GM20431 (cell line): Measurements from ENCODE around the gene MMRN2.
"Not testable (repeated sequence)": the region's sequence is repeated elsewhere in the genome, so short reads cannot be mapped to it uniquely, and the experiment has no call there.

Experiments used
- in situ Hi-C: fragments of 300-500 bp; cut with MseI, MboI; formaldehyde crosslinking; loops from one replicate; pipeline ENCODE4 v1.15.0; 2020; ENCODE audit warnings: low sequenced_read_pairs; ENCODE audit not compliant: unreplicated experiment

The MMRN2 gene

DNA sequence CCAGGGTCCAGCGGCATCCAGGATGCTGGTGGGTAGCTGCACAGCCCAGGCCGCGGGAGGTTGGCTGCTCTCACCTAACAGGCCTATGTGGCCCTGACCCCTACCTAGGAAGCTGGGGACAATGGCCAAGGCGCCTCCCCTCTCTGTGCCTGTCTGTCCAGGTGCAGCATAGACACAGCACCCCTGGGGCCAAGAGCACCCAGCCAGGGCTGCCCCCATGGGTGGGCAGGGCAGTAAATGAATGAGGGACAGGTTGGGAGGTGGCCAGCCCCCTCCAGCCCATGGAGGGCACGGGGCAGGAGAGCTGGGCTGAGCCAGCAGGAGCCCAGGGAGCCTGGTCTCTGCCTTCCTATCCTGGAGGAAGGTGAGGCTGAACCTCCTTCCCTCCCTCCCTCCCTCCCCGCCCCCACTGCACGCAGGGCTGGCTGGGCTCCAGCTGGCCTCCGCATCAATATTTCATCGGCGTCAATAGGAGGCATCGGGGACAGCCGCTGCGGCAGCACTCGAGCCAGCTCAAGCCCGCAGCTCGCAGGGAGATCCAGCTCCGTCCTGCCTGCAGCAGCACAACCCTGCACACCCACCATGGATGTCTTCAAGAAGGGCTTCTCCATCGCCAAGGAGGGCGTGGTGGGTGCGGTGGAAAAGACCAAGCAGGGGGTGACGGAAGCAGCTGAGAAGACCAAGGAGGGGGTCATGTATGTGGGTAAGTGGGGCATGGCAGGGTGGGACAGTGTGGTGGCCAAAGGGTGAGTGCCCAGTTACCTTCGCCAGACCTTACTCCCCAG is 893 bp upstream of the MMRN2 start, which contains the start of gene SNCG:
TSS of gene SNCG (plus strand) at position 484 of the 785 bp plus-strand sequence. CDS start at position 583, 99 bp downstream.
- in situ Hi-C loops: no loop called here

DNA sequence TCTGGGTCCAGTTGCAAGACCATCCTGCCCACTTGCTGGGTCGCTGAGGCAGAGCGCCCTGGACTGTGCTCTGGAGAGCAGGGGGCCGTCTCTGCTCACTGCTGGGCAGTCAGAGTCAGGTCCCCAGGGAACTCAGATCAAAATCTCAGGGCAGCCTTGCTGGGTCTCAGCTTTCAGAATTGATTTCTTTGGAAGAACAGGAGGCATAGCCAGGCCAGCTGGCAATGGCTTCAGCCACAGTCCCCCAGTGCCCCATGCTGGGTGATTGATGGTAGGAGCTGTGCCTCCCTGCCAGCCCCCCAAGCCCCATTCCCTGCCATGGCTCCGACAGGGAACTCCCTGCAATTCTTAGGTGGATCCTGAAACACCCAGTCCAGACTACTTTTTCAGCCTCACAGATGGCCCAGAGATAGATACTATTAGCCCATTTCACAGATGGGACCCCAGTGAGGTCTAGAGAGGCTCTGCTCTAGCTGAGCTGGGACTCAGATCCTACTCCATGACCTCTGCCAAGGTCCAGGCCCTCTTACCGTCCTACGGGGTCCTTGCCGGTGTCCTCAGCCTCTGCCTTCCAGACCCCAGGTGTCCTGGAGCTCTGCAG is 467 bp downstream of the MMRN2 start:
- in situ Hi-C loops: no loop called here

DNA sequence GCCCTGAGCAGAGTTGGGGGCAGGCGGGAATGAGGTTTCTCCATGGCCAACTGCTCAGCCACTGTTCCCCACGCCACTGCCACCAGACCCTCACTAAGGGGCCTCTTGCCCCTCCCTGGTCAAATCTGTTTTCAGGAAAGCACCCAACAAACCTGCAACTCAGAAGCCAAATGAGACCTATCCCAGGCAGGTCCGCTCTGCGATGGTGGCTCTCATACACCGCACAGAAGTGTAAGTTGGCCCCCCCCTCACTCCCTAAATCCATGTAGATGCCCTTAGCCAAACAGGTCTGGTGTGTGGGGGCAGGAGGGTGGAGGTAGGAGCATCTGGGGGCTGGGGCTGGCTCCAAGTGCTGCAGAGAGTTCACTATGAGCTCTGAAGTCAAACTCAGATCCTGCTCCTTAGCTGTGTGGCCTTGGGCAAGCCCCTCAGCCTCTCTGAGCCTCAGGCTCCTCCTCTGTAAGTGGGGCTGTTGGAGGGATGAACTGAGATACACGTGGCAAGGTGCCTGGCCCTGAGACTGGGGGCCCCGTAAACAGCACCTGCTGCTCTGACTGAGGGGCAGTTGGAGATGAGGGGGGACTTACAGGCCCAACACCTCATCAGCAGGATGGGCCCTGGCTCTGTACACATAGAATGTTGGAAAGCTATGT is 1.1 kb downstream of the MMRN2 start:
- in situ Hi-C loops: no loop called here

DNA sequence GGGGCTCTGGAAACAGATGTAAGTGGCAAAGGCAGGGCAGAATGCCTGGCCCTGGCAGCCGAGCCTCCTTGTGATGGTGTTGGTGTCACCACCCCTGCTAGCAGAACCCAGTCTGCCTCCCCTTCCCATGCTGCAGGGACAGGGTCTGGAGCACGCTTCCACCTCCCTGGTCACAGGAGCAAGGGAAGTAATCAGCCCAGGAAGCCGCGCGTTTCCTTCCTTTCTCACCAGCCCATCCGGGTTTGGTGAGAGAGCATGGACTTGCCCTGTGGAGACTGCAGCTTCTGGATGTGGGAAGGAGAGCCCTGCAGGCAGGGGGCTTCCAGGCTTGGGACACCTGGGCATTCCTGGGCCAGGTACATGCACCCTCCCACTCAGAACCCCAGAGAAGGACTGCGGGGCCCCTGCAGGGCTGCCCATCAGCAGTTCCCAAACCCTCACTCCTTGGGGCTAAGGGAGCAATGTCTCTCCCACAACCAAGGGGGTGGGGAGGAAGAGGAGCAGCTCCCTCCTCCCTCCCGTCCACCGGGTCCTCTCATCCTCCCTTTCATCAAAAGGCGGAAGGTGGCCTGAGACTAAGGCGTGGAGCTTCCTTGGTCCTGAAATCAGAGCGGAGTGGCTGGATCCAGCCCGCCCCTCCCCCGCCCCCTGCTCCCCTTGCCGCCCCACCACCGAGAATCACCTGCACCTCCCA is 1.8 kb downstream of the MMRN2 start:
- in situ Hi-C loops: no loop called here

DNA sequence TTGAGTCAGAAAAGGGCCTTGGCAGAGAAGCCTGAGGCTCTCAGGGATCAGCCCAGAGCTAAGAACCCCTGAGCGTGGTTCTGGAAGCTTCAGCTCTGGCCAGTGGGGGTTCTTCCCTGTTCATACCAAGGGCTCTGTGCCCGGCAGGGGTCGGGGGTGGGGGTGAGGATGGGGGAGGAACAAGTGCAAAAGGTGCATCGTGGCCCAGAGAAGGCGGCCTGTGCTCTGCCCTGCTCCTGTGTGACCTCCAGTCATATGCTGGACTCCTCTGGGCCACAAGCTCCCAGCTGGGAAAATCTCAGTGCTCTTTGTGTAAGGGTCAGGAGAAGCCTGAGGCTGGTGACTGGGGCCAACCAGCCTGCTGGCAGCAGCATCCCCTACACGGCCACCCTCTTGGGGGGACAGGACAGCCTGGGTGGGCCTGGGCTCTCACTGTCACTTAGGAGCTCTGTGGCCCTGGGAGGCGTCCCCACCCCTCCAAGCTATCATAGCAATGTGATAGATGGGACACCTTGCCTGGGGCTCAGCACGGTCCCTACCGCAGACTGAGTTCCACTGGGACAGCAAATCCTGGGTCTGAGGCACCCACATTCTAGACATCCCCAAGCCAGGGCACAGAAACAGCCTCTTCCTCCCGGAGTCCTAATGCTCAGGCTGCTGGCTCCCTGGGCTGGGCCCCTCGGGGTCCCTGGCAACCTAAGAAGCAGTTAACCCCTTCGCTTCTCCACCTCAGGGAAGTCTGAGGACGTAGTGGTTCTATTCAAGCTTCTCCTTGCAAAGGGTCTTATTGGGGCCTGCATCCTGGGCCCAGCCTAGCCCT is 2.5 kb downstream of the MMRN2 start:
- in situ Hi-C loops: no loop called here

DNA sequence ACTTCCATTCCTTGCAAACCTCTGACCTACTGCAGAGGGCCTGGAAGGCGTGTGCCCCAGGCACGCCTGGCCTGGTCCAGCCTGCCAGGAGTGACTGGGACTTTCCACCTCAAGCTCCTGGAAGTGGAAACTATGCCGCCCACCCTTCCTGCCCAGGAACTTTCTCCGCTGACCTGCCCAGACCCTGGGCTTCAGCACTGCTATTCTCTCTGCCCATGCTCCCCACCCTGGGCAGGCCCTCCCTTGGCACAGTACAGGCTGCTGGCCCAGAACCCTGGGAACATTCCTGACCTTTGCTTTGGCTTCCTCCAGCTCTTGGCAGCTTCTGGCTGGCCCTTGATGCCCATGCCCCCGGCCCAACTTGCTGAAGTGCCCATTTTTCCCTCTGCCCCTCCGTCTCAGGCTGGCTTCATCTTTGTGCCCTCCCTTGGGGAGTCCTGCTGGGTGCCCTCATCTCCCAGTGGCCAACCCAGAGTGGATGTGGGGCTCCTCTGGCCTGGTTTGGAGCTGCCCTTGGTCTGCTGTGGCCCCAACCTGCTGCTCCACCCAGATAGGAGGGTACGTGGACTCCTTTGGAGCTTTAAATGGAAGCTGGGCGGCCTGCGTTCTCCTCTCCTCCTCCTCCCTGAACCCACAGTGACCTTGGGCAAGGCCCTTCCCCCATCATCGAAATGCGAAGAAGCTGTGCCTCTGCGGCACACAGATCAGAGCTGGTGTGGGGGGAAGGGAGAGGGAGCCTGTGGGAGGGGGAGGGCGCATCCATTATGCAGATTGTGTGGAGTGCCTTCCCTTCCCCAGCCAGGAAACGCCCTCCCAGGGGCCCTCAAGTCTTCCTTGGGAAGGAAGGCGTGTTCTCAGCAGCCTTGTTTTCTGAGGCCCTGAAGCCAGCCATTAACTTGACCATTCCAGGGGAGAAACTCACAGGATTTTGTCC is 3.4 kb downstream of the MMRN2 start:
- in situ Hi-C loops: no loop called here

DNA sequence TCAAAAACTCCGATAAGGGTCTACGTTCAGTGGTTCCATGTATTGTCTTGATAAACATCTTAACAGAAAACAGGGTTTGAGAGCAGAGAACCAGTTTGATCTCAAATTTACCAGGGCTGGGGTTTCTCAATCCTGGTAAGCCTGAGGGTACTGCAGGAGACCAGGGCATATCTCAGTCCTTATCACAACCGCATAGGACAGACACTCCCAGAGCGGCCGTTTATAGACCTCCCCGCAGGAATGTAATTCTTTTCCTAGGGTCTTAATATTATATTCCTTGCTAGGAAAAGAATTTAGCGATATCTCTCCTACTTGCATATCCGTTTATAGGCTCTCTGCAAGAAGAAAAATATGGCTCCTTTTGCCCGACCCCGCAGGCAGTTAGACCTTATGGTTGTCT is 4.7 kb downstream of the MMRN2 start:
- in situ Hi-C loops: not testable (repeated sequence)

DNA sequence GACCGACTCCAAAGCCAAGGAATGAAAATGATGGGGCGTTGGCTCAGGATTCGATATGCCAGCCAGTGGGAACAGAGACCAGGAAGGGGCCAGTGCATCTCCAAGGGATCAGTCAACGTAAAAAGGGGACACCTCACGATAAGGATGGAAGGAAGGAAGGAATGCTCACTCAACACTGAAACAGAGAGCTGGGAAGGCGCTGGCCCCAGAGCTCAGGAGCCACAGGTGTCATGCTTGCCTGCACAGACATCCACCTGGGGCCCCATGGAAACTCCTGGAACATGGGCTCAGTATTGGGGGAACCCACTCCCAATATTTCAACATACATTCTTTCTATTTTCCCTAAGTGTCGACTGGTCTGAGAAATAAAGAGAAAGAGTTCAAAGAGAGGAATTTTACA is 5.3 kb downstream of the MMRN2 start:
- in situ Hi-C loops: no loop called here

DNA sequence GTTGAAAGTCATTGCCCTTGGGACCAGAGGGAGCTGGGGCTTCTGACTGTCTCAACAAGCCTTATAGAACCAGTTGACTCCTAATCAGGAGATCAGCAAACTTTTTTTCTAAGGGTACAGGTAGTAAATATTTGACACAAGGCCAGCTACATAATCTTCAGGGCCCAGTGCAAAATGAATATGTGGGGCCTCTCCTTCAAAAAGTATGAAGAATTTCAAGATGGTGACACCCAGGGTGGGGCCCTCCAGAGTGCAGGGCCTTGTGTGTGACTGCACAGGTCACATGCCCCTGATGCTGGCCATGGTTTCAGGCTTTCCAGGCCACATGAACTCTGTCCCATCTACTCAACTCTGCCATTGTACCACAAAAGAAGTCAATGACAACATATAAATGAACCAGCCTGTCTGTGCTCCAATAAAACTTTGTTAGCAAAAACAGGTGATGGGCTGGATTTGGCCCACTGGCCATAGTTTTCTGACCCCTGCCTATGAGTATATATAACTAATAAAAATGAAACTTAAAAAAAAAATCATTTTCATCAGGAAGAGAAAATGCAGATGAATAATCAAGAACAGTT is 6.1 kb downstream of the MMRN2 start:
- in situ Hi-C loops: no loop called here

DNA sequence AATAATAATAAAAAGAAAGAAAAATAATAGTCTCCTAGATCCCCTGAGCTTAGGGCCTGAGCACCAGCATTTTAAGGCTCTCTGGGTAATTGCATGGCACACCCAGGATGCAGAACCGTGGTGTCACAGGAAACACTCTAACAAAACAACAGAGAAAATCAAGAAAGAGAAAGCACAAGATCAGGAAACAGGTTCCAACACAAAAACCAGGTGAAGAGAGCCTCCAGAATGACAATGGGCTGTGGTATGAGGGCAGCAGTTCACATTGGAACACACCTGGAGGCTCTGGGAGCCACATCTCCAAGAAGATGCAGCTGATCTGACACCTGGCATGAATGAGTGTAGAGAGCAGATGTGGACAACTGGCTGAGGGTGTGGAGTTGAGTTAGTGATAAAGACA is 7.1 kb downstream of the MMRN2 start:
- in situ Hi-C loops: no loop called here

DNA sequence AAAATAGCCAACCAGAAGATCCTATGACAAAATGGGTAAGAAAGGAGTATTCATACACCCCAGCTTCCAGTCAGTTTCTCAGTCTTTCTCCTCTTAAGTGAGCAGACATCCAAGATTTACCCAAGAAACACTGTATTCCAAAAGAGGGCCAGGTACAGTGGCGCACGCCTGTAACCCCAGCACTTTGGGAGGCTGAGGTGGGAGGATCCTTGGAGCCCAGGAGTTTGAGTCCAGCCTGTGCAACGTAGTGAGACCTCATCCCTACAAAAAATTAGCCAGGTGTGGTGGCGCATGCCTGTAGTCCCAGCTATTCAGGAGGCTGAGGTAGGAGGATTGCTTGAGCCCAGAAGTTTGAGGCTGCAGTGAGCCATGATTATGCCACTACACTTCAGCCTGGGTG is 9.6 kb downstream of the MMRN2 start:
- in situ Hi-C loops: loop anchor here (25.0 kb wide), 1 partner anchor 239 kb away; no protein-coding TSS in a partner anchor

DNA sequence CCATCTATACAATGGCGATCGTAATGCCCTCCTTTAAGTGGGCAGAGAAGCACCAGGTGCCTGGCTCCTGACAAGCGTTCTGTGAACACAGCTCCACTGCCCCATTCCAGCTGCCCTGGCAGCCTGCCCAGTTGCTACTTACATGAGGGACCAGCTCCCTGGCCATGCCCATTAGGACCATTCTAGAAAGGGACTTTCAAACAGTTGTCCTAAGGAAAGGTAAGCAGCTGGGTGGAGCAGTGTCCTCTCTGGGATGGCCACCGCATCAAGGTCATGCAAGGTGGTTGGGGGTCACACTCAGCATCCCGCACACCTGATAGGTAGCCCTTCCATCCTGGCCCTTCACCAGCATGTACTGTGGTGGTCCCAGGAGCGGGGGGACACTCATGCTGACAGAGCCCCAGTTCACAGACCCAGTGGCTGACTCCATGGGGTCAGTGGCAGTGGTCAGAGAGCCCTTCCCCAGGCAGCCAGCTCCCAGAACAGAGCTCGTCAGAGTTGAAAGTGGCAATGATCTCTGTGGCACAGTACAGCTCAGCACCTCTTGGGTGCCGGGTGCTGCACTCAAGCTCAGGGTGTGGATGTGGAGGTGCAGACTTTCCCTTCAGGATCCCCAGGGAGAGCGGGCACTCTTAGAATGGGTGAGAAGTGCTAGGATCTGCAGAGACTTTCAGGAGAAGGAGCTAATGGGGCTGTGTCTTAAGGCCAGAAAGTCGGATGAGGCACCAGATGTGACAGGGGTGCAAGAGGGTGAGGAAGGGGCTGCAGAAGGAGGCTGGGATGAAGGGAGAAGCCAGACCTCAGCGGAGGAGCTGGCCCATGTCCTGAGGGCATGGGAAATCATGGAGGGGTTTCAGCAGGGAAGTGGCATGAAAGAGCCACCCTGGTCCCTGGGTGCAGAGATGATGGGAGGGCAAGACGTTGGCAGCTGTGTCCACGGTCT is 10.9 kb downstream of the MMRN2 start:
- in situ Hi-C loops: loop anchor here (25.0 kb wide), 1 partner anchor 241 kb away; no protein-coding TSS in a partner anchor

DNA sequence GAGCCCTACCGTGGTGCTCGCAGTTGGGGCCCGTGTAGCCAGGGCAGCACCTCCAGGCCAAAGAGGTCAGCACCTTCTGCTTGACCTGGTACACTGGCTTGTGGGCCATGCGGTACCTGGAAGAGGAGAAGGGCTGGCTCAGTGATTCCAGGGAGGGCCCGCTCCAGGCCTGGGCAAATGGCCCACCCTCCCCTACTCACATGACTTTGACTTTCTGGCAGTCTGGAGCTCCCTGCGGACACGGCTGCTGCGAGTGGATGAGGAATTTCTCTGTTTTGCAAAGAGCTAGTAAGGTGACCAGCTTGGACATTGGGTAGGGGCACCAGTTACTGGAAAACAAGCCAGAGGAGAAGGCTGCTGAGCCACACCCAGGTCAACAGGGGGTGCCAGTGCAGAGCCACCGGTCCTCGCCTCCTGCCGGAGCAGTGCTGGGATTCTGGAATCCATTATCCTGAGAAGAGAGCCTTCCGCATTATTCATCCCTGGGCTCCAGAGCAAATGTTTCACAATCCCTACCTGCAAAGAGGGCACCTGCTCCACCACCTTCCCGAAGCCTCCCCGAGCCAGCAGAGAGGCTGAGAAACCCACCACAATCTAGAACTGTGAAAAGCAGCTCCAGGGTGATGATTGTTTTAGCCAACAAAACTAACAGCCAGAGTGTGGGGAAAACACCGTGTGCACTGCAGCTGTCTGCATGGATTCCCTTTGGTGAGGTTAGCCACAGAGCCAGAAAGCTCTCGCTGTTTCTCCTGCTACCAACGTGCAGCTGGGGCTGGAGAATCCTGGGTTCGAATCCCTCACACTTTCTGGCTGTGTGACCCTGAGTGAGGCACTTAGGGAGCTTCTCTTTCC is 11.8 kb downstream of the MMRN2 start:
- in situ Hi-C loops: loop anchor here (25.0 kb wide), 1 partner anchor 242 kb away; no protein-coding TSS in a partner anchor

DNA sequence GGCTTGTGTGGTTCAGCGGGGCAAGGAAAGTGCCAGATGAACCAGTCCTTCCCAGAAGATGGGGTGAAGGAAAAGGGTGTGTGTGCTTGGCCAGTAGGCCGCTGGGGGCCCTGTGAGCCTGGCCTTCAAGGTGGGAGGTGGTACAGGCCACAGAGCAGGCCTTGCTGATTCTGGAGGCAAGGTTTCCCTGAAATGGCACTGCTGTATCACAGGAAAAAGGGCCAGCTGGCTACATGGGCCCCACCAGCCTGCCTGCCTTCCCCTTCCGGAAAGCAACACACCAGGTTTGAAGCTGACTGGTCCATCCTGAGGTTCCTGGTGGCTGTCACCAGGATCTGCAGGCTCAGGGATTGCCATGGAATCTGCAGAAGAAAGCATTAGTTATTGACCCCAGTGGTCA is 12.5 kb downstream of the MMRN2 start:
- in situ Hi-C loops: loop anchor here (25.0 kb wide), 1 partner anchor 242 kb away; no protein-coding TSS in a partner anchor

DNA sequence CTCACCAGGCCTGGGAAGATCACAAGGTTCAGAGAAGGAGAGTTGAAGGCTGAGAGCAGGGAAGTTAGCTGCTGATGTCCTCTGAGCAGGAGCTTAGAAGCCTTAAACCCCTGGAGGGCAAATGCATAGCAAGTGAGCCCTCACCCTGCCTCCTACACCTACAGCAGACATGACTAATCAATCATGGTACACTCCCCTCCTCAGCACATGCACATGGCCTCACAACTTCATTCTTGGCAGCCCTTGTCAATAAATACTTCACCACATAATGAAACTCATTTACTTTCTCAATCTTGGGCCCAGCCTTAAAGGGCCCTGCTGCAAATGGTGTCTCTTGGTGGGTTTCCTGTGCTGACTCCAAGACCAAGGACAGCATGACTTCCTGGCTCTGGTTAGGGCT is 12.9 kb downstream of the MMRN2 start:
- in situ Hi-C loops: loop anchor here (25.0 kb wide), 1 partner anchor 243 kb away; no protein-coding TSS in a partner anchor

DNA sequence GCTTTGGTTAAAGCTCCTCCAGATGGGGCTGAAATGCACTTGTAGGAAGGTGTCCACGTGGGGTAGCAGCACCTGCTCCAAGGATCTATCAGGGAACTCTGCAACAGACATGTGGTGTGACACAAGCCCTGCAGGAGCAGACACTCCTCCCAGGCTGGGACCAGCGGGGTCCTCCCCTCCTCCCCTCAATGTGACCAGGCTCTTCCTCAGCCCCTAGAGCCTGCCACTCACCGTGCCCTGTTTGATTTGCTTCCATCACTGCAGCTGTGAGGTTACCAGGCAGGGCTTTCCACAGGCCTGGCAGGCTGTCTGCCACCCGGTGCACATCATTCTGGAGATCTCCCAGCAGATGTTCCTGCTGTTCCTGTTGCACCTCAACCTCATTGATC is 13.4 kb downstream of the MMRN2 start:
- in situ Hi-C loops: loop anchor here (25.0 kb wide), 1 partner anchor 243 kb away; no protein-coding TSS in a partner anchor
